WTC11 (cell line): Measurements from ENCODE around the gene COL11A1.

Experiments used
- ATF1 ChIP-seq: sonication (generic); formaldehyde crosslinking; IDR thresholded peaks from 2 replicates; pipeline ENCODE4 v1.8.1; 2023; ENCODE audit warnings: mild to moderate bottlenecking, moderate library complexity, missing genetic modification reagents
- CBFB ChIP-seq: sonication (generic); formaldehyde crosslinking; IDR thresholded peaks from 2 replicates; pipeline ENCODE4 v1.8.1; 2022; ENCODE audit warnings: mild to moderate bottlenecking, low read depth, missing genetic modification reagents
- CREM ChIP-seq: sonication (generic); formaldehyde crosslinking; IDR thresholded peaks from 2 replicates; pipeline ENCODE4 v1.8.1; 2022; ENCODE audit warnings: mild to moderate bottlenecking, missing genetic modification reagents, moderate library complexity
- HMGXB4 ChIP-seq: sonication (generic); formaldehyde crosslinking; IDR thresholded peaks from 2 replicates; pipeline ENCODE4 v1.8.1; 2023; ENCODE audit warnings: mild to moderate bottlenecking, moderate library complexity, missing genetic modification reagents
- IRF2 ChIP-seq: sonication (generic); formaldehyde crosslinking; IDR thresholded peaks from 2 replicates; pipeline ENCODE4 v1.8.0; 2022; ENCODE audit warnings: low read depth, missing genetic modification reagents, borderline replicate concordance
- MAX ChIP-seq: sonication (generic); formaldehyde crosslinking; IDR thresholded peaks from 2 replicates; pipeline ENCODE4 v1.8.0; 2022; ENCODE audit warnings: mild to moderate bottlenecking, missing genetic modification reagents
- NR1H2 ChIP-seq: sonication (generic); formaldehyde crosslinking; IDR thresholded peaks from 2 replicates; pipeline ENCODE4 v1.9.0; 2021; ENCODE audit warnings: mild to moderate bottlenecking, moderate library complexity, missing genetic modification reagents
- TCF7 ChIP-seq: sonication (generic); formaldehyde crosslinking; IDR thresholded peaks from 2 replicates; pipeline ENCODE4 v1.8.0; 2022; ENCODE audit warnings: mild to moderate bottlenecking, low read depth, missing genetic modification reagents, moderate library complexity
- TF ChIP-seq, protein P1 (sequence below): fragments of 200-600 bp; IDR thresholded peaks from 2 replicates; pipeline ENCODE4 v1.8.0; 2022; ENCODE audit warnings: antibody characterized with exemption
- TF ChIP-seq, protein P2 (sequence below): sonication (generic); formaldehyde crosslinking; IDR thresholded peaks from 2 replicates; pipeline ENCODE4 v1.8.0; 2023; ENCODE audit warnings: mild to moderate bottlenecking, missing genetic modification reagents

- TF ChIP-seq NR1H2 (no peak), IRF2 (CRISPR knock-in tag) (no peak), ATF1 (CRISPR knock-in tag) (no peak), CBFB (no peak), CREM (CRISPR knock-in tag) (no peak), HMGXB4 (CRISPR knock-in tag) (no peak), TCF7 (CRISPR knock-in tag) (no peak), MAX (CRISPR knock-in tag) (no peak)
- TF ChIP-seq, protein P1, sequence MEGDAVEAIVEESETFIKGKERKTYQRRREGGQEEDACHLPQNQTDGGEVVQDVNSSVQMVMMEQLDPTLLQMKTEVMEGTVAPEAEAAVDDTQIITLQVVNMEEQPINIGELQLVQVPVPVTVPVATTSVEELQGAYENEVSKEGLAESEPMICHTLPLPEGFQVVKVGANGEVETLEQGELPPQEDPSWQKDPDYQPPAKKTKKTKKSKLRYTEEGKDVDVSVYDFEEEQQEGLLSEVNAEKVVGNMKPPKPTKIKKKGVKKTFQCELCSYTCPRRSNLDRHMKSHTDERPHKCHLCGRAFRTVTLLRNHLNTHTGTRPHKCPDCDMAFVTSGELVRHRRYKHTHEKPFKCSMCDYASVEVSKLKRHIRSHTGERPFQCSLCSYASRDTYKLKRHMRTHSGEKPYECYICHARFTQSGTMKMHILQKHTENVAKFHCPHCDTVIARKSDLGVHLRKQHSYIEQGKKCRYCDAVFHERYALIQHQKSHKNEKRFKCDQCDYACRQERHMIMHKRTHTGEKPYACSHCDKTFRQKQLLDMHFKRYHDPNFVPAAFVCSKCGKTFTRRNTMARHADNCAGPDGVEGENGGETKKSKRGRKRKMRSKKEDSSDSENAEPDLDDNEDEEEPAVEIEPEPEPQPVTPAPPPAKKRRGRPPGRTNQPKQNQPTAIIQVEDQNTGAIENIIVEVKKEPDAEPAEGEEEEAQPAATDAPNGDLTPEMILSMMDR: no peak
- TF ChIP-seq, protein P2, sequence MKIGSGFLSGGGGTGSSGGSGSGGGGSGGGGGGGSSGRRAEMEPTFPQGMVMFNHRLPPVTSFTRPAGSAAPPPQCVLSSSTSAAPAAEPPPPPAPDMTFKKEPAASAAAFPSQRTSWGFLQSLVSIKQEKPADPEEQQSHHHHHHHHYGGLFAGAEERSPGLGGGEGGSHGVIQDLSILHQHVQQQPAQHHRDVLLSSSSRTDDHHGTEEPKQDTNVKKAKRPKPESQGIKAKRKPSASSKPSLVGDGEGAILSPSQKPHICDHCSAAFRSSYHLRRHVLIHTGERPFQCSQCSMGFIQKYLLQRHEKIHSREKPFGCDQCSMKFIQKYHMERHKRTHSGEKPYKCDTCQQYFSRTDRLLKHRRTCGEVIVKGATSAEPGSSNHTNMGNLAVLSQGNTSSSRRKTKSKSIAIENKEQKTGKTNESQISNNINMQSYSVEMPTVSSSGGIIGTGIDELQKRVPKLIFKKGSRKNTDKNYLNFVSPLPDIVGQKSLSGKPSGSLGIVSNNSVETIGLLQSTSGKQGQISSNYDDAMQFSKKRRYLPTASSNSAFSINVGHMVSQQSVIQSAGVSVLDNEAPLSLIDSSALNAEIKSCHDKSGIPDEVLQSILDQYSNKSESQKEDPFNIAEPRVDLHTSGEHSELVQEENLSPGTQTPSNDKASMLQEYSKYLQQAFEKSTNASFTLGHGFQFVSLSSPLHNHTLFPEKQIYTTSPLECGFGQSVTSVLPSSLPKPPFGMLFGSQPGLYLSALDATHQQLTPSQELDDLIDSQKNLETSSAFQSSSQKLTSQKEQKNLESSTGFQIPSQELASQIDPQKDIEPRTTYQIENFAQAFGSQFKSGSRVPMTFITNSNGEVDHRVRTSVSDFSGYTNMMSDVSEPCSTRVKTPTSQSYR (CRISPR knock-in tag): no peak
These were observed 221.7 kb downstream of the COL11A1 start for GRCh38 chr1:102886638-102887037.
